Stimulated activated naive CD8-positive, alpha-beta T cell treated with anti-CD3 and anti-CD28 coated beads, Interleukin-15, amount 100 ng/mL, for 72 hours (primary cell): Measurements from ENCODE around the gene KLHL8.

Experiments used
- ATAC-seq: fragments of 150-1000 bp; cut with Tn5 transposase; 2 replicates; pipeline ENCODE4 v1.10.0; 2021; ENCODE audit warnings: mild to moderate bottlenecking, moderate library complexity
- DNase-seq, 2 donors: peaks; one replicate each; pipeline ENCODE4 v3.0.0; 2021 to 2022
- H3K27ac Mint-ChIP-seq, 2 donors: one replicate each; pipeline ENCODE4 v1.8.0; 2022; ENCODE audit warnings: mild to moderate bottlenecking in 2 of 2, mixed read lengths in 2 of 2, moderate library complexity in 2 of 2
- H3K27me3 Mint-ChIP-seq: one replicate; pipeline ENCODE4 v1.8.0; 2022; ENCODE audit warnings: mixed read lengths
- H3K4me1 Mint-ChIP-seq: one replicate; pipeline ENCODE4 v1.8.0; 2022; ENCODE audit warnings: mild to moderate bottlenecking, mixed read lengths
- H3K4me3 Mint-ChIP-seq, 2 donors: one replicate each; pipeline ENCODE4 v1.8.0; 2022; ENCODE audit warnings: mild to moderate bottlenecking in 2 of 2, mixed read lengths in 2 of 2, moderate library complexity in 1 of 2
- H3K9me3 Mint-ChIP-seq, 2 donors: one replicate each; pipeline ENCODE4 v1.8.0; 2022; ENCODE audit warnings: mixed read lengths in 2 of 2

Gene KLHL8

DNA sequence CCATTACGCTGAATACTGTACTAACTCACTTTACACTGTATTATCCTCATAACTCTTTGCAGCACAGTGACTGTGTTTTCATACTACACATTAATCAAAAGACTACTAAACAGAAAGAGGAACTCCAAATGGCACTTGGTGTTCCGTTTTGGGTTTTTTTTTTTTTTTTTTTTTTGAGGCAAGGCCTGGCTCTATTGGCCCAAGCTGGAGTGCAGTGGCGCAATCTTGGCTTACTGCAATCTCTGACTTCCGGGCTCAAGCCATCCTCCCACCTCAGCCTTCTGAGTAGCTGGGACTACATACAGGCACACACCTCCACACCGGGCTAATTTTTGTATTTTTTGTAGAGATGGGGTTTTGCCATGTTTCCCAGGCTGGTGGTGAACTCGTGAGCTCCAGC is 10.7 kb downstream of the KLHL8 start:
- Mint-ChIP-seq H3K27me3 (no peaks in the 10 kb centered on the region), H3K9me3 (peaks cover 0 to 4% of the 10 kb centered on the region in 2 donors), H3K4me1 (peaks cover 19% of the 10 kb centered on the region), H3K27ac (peak overlapping the region in 1 of 2 donors; percentile 46), H3K4me3 (peak overlapping the region; percentile 59 to 73)
- ATAC-seq (peak; percentile 93), DNase-seq (peak; percentile 16 to 55)

DNA sequence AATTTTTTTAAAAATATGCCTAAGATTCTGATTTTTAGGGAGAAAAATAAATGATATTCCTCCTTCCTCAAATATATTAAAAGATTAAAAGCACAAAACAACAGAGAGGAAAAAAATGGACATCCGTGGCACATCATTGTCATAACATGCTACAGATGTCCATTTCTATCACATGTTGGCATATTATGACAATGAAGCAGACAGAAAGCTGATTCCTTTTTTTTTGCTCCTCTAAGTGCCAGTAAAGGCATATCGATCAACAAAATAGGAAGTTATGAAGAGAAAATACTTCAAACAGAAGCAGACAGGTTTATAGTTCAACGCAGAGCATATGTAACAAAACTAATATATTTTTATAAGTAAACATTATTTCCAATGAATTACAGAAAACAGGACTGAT is 11.2 kb downstream of the KLHL8 start:
- ATAC-seq, result no peak
- Mint-ChIP-seq H3K27ac (no peak overlapping the region), H3K27me3 (no peaks in the 10 kb centered on the region), H3K4me1 (peaks cover 19% of the 10 kb centered on the region), H3K9me3 (peaks cover 0 to 4% of the 10 kb centered on the region in 2 donors), H3K4me3 (peak overlapping the region in 1 of 2 donors; percentile 60)
- DNase-seq, result no peak

DNA sequence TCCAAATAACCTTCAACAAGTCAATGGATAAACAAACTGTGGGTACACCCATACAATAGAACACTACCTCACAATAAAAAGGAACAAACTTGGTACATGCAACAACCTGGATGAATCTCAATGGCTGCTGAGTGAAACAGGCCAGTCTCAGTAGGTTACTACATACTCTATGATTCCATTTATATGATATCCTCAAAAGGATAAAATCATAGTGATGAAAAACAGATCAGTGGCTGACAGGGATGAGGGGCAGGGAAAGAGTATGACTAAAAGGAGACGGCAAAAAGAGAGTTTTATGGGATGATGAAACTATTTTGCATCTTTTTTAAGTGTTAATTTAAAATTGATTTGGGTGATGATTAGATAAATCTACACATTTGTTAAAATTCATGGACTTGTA is 15.9 kb downstream of the KLHL8 start:
- peaks cover 4 to 9% of the 10 kb centered on the region in 2 donors for H3K9me3 Mint-ChIP-seq
- no peak overlapping the region for H3K4me3 Mint-ChIP-seq
- H3K27ac Mint-ChIP-seq, result no peak overlapping the region
- no peak for ATAC-seq
- H3K4me1 Mint-ChIP-seq, result peaks cover 11% of the 10 kb centered on the region
- H3K27me3 Mint-ChIP-seq, result no peaks in the 10 kb centered on the region
- DNase-seq, result no peak

DNA sequence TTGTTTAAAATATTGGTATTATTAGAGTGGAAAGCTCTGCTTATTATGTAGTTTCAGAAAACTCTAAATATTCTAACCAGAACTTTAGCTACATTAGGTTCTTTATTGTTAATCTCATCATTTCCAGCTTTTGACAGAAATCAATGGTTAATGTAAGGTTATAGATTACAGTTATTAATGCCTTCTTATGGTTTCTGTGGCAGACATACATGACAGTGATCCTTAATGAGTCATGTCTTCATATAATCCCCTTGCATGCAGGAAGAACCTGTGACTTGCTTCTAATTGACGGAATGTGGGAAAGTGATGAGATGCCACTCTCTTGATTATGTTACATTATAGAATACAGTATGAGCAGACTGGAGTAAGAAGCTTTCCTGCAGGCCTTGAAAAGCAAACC is 23.5 kb downstream of the KLHL8 start:
- peak; percentile 46 for ATAC-seq
- no peak overlapping the region for H3K27ac Mint-ChIP-seq
- DNase-seq, result no peak
- H3K27me3 Mint-ChIP-seq, result no peaks in the 10 kb centered on the region
- no peak overlapping the region for H3K4me3 Mint-ChIP-seq
- peaks cover 33% of the 10 kb centered on the region for H3K4me1 Mint-ChIP-seq
- H3K9me3 Mint-ChIP-seq, result no peaks in the 10 kb centered on the region

DNA sequence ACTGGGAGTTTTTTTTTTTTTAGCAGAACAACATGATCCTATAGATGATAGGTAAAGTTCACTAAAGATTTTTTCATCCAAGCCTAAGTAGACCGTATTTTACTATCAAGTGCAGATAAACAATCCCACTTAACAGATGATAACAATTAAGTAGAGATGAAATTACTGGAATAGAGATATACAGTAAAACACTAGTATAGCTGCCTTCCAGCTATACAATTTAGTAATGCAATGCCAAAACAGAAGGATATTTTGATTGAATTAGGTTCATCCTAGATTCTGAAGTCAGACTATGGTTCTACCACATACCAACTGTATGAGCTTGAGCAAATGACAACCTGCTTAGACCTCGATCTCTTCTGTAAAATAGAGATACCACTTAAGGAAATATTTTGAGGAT is 24.3 kb downstream of the KLHL8 start:
- no peaks in the 10 kb centered on the region for H3K9me3 Mint-ChIP-seq

DNA sequence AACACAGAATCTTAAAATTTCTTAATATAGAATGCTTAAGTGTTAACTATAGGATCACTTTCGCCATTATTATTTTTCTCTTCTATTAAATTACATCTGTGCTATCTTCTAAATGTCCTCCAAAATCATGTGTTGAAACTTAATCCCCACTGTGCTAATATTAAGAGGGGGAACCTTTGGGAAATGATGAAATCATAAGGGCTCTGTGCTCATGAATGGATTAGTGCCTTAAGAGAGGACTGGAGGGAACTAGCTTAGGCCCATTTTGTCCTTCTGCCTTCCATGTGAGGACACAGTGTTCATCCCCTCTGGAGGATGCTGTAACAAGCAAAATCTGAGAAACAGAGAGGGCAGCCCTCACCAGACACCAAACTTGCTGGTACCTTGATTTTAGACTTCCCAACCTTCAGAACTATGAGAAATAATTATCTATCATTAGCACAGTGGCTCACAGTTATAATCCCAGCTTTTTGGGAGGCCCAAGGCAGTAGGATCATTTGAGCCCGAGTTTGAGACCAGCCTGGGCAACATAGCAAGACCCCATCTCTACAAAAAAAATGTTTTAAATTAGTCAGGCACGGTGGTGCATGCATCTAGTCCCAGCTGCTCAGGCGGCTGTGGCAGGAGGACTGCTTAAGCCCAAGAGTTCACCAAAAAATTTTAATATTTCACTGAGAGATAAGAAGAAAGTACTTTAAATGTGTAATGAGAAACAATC is 26.3 kb downstream of the KLHL8 start:
- peaks cover 18% of the 10 kb centered on the region for H3K4me1 Mint-ChIP-seq
- H3K27ac Mint-ChIP-seq, result peak overlapping the region in 1 of 2 donors; percentile 52

More for the DNA sequence above, 24.3 kb downstream of the KLHL8 start:
- Mint-ChIP-seq H3K27ac (no peak overlapping the region), H3K4me3 (no peak overlapping the region), H3K27me3 (no peaks in the 10 kb centered on the region), H3K4me1 (peaks cover 26% of the 10 kb centered on the region)
- DNase-seq (no peak), ATAC-seq (no peak)

DNA sequence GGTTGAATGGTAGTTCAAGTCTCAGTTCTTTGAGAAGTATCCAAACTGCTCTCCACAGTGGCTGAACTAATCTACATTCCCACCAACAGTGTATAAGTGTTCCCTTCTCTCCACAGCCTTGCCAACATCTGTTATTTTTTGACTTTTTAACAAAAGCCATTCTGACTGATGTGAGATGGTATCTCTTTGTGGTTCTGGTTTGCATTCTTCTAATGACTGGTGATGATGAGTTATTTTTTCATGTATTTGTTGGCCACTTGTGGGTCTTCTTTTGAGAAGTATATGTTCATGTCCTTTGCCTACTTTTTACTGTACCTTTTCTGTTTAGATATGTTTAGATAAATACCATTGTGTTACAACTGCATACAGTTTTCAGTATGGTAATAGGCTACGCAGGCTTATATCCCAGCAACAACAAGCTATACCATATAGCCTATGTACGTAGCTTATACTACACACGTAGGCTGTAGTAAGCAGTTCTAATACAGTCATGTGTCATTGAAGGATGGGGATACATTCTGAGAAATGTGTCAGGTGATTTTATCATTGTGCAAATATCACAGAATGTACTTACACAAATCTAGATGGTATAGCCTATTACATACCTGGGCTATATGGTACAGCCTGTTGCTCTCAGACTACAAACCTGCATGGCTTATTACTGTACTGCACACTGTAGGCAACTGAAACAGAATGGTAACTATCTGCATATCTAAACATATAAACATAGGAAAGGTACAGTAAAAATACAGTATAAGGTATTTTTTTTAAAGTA is 28.1 kb downstream of the KLHL8 start:
- DNase-seq, result no peak
- H3K27me3 Mint-ChIP-seq, result no peaks in the 10 kb centered on the region
- ATAC-seq, result no peak
- H3K9me3 Mint-ChIP-seq, result no peaks in the 10 kb centered on the region
- no peak overlapping the region for H3K4me3 Mint-ChIP-seq
- no peak overlapping the region for H3K27ac Mint-ChIP-seq
- H3K4me1 Mint-ChIP-seq, result peaks cover 5% of the 10 kb centered on the region

More for the DNA sequence above, 26.3 kb downstream of the KLHL8 start:
- Mint-ChIP-seq H3K4me3 (no peak overlapping the region), H3K9me3 (no peaks in the 10 kb centered on the region), H3K27me3 (no peaks in the 10 kb centered on the region)
- ATAC-seq (no peak), DNase-seq (no peak)

DNA sequence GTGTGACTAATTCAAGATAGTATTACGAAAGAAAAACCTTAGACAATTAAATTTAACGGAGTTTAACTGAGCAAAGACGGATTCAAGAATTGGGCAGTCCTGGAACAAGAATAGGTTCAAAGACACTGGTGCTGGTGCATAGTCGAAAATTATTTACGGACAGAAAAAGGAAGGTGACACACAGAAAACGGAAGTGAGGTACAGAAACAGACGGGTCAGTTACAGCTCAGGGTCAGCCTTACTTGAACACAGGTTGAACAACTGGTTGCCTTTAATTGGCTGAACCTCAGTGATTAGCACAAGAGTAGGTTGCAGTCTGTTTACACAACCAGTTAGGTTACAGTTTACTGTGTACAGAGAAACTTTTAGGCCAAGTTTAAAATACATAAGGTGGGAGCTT is 31.5 kb downstream of the KLHL8 start:
- no peaks in the 10 kb centered on the region for H3K9me3 Mint-ChIP-seq
- H3K27me3 Mint-ChIP-seq, result no peaks in the 10 kb centered on the region
- ATAC-seq (no peak), DNase-seq (no peak)
- no peaks in the 10 kb centered on the region for H3K4me1 Mint-ChIP-seq
- no peak overlapping the region for H3K4me3 Mint-ChIP-seq
- H3K27ac Mint-ChIP-seq, result no peak overlapping the region

DNA sequence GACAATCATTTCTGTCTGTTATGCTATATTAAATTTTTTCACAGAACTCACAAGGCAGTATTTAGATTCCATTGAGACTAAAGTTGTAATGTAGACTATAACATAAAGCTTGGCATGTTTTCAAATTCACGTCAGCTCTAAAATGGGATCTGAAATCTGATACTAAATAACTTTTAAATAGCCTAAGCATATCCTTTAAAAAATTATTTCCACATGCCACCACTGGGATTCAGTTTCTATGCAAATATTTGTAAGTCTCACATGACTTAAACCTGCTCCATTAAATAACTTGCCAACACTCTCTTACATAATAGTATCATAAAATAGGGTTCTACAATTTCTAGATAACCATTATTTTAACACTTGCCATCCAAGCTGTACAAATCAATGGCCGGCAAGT is 32.4 kb downstream of the KLHL8 start:
- no peaks in the 10 kb centered on the region for H3K27me3 Mint-ChIP-seq
- no peak overlapping the region for H3K4me3 Mint-ChIP-seq
- no peaks in the 10 kb centered on the region for H3K9me3 Mint-ChIP-seq
- no peaks in the 10 kb centered on the region for H3K4me1 Mint-ChIP-seq
- no peak overlapping the region for H3K27ac Mint-ChIP-seq
- ATAC-seq (no peak), DNase-seq (no peak)

DNA sequence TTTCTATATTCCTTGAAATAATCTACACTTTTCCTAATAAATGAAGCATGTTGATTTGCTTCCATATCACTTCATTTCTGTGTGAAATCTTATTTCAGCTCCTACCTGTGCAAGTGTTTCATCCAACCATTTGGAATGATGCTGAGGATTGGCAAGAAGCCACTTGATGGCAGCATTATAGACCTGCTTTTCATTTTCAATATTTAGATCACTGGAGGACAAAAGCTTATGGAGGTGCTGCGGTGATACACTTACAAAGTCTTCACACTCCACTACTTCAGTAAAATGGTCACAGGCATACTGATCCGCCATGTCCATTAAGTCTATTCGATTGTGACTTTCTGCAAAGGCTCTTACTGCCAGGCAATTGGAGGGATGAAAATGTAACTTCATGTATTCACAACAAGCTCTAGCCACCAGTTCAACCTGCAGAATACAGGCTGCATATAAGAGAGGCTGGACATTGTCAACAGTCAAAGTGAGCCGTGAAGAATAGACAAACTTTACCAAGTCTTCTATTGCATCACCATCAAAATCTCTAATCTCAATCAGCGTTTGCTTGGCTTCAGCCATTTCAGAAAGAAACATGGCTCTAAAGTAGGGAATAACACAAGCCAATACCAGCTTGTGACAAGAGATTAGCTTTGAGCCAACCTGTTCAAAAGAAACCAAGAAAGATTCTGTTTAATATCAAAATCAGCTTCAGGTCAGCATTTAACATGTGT is 35.1 kb downstream of the KLHL8 start:
- H3K27me3 Mint-ChIP-seq, result no peaks in the 10 kb centered on the region
- no peaks in the 10 kb centered on the region for H3K9me3 Mint-ChIP-seq
- DNase-seq, result no peak
- H3K4me3 Mint-ChIP-seq, result no peak overlapping the region
- no peak overlapping the region for H3K27ac Mint-ChIP-seq
- no peaks in the 10 kb centered on the region for H3K4me1 Mint-ChIP-seq
- no peak for ATAC-seq

DNA sequence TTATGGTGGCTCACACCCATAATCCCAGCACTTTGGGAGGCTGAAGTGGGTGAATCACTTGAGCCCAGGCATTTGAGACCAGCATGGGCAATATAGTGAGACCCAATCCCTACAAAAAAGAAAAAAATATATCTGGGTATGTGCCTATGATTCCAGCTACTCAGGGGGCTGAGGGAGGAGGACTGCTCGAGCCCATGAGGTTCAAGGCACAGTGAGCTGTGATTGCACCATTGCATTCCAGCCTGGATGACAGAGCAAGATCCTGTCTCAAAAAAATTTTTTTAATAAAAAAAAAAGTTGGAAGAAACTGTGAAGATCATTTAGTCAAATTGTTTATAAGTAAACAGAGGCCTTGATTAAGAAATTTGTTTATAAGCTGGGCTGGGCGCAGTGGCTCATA is 39.7 kb downstream of the KLHL8 start:
- no peaks in the 10 kb centered on the region for H3K27me3 Mint-ChIP-seq
- ATAC-seq (no peak), DNase-seq (no peak)
- no peak overlapping the region for H3K27ac Mint-ChIP-seq
- no peaks in the 10 kb centered on the region for H3K9me3 Mint-ChIP-seq
- H3K4me3 Mint-ChIP-seq, result no peak overlapping the region
- no peaks in the 10 kb centered on the region for H3K4me1 Mint-ChIP-seq

DNA sequence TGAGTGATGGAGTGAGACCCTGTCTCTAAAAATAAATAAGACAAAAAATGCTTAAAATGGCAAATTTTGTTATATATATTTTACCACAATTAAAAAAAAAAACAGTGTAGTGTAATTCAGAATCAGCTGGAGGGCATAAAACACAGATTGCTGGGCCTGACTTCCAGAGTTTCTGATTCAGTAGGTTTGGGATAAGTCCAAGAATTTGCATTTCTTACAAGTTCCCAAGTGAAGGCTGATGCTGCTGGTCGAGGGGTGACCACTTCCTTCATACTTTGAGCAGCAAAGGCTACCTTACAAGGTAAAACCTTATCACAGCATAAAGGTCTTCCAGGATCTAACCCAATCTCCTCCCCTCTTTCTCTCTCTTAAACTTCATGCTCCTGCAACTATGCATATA is 40.7 kb downstream of the KLHL8 start:
- no peaks in the 10 kb centered on the region for H3K4me1 Mint-ChIP-seq
- no peak for DNase-seq
- no peak overlapping the region for H3K4me3 Mint-ChIP-seq
- H3K27me3 Mint-ChIP-seq, result no peaks in the 10 kb centered on the region
- H3K9me3 Mint-ChIP-seq, result no peaks in the 10 kb centered on the region
- no peak for ATAC-seq
- no peak overlapping the region for H3K27ac Mint-ChIP-seq

DNA sequence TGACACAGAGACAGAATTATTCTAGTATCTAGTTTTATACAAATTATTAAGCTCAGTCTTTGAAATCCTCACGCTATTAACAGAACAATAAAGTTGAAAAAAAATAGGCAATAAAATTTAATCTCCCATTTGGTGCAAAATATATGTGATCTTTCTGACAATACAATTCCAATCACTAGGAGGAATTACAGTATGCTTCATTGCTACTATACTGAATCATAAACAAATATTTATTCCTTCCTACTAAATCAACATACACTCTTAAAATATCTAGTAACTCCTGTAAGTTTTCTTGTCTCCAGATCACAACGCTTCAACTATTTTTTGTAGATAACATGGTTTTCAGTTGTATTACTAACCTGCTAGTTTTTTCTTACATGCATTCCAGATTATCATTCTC is 45.7 kb downstream of the KLHL8 start:
- H3K27ac Mint-ChIP-seq, result peak overlapping the region in 1 of 2 donors; percentile 10
- ATAC-seq (no peak), DNase-seq (no peak)
- H3K27me3 Mint-ChIP-seq, result no peaks in the 10 kb centered on the region
- no peaks in the 10 kb centered on the region for H3K9me3 Mint-ChIP-seq
- H3K4me3 Mint-ChIP-seq, result no peak overlapping the region
- H3K4me1 Mint-ChIP-seq, result no peaks in the 10 kb centered on the region

DNA sequence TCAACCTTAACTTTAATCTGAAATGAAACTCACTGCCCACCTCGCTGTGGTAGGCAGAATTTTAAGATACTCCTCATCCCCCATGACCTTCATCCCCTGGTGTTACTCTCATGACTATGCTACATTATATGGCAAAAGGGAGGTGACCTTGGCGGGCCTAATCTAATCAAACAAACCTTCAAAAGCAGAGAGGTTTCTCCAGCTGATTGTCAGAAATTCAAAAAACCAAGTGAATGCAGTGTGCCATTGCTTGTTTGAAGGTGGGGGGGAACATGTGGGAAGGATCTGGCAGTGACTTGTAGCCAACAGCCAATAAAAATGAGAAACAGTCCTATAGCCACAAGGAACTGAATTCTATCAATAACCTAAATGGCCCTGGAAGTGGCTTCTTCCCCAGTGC is 48.5 kb downstream of the KLHL8 start:
- no peak for ATAC-seq

DNA sequence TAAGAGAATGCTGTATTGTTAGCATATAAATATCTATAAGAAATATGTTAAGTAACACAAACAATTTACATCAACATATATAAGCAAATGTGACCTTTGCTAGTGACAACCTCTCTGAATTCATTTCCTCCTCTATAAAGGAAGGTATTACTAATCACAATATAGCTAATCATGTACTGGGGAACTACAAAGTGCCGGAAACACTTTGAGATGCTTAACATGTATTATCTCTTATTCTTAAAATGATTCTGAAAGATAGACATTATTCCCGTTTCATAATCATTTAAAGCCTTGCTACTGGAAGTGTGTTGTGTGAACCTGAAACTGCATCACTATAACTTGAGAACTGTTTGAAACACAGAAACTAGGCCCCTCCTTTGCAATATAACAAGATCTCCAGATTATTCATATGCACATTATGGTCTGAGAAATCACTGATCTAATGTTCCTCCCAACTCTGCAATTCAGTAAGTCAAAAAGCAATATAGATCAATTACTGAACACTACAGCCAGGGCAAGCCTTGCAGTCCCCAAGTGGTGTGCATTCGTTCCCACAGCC is 54.0 kb downstream of the KLHL8 start:
- Mint-ChIP-seq H3K27ac (no peak overlapping the region), H3K27me3 (no peaks in the 10 kb centered on the region), H3K9me3 (no peaks in the 10 kb centered on the region), H3K4me3 (no peak overlapping the region), H3K4me1 (no peaks in the 10 kb centered on the region)
- DNase-seq (no peak), ATAC-seq (no peak)

More for the DNA sequence above, 48.5 kb downstream of the KLHL8 start:
- no peaks in the 10 kb centered on the region for H3K27me3 Mint-ChIP-seq
- DNase-seq, result no peak
- H3K4me1 Mint-ChIP-seq, result no peaks in the 10 kb centered on the region
- H3K9me3 Mint-ChIP-seq, result no peaks in the 10 kb centered on the region
- H3K4me3 Mint-ChIP-seq, result no peak overlapping the region
- no peak overlapping the region for H3K27ac Mint-ChIP-seq

DNA sequence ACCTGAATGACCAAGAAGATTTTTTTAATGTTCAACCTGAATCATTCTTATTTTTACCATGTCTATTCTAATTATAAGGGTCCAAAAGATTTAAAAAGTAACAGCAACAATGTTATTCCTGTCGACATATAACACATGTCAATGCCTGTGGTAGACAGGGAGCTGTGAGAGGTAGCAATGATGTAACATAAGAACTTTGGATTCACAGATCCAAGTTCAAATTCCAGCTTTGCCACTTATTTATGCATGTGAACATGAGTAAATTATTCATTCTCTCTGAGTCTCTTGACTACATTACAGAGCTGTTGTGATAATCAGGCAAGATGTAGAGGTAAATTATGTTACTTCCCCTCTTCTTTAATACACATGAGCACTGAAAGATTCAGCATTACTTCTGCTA is 54.5 kb downstream of the KLHL8 start:
- no peak for DNase-seq
- ATAC-seq, result no peak
- no peaks in the 10 kb centered on the region for H3K9me3 Mint-ChIP-seq
- H3K4me3 Mint-ChIP-seq, result no peak overlapping the region
- H3K27ac Mint-ChIP-seq, result no peak overlapping the region
- H3K27me3 Mint-ChIP-seq, result no peaks in the 10 kb centered on the region
- no peaks in the 10 kb centered on the region for H3K4me1 Mint-ChIP-seq
